OCI-LY3 (cell line): ENCODE data around the gene ETF1.
A peak's percentile ranks its signal among the peaks of the same experiment; 100 is the strongest.

ENCODE experiments used
- H2AFZ ChIP-seq: fragments of 200-600, 300-600 bp; shearing (Covaris generic); 2 replicates; pipeline ENCODE4 v1.6.0; 2014; ENCODE audit warnings: antibody characterized with exemption, low read depth, low read length
- H3K27ac ChIP-seq: fragments of 200-600, 300-600 bp; sonication (generic); 2 replicates; pipeline ENCODE4 v1.5.1; 2014; ENCODE audit warnings: mild to moderate bottlenecking, low read length, moderate library complexity, mixed read lengths
- H3K27me3 ChIP-seq: fragments of 200-600, 300-600 bp; sonication (generic); 2 replicates; pipeline ENCODE4 v1.6.1; 2014; ENCODE audit warnings: low read depth, low read length, mixed read lengths
- H3K36me3 ChIP-seq: fragments of 200-600, 300-600 bp; sonication (generic); replicated peaks from 2 replicates; pipeline ENCODE3; 2014; ENCODE audit warnings: low read depth, low read length, mixed read lengths
- H3K4me1 ChIP-seq: fragments of 300-600, 200-600 bp; sonication (generic); 2 replicates; pipeline ENCODE4 v1.6.1; 2014; ENCODE audit warnings: low read length, mixed read lengths
- H3K4me2 ChIP-seq: fragments of 200-600, 300-600 bp; sonication (generic); 2 replicates; pipeline ENCODE4 v1.6.1; 2014; ENCODE audit warnings: low read length, mixed read lengths
- H3K4me3 ChIP-seq: fragments of 300-600, 200-600 bp; sonication (generic); 2 replicates; pipeline ENCODE4 v1.5.1; 2014; ENCODE audit warnings: antibody characterized with exemption, mild to moderate bottlenecking, low read length, moderate library complexity
- H3K79me2 ChIP-seq: fragments of 300-600, 200-600 bp; shearing (Covaris generic); 2 replicates; pipeline ENCODE4 v1.6.1; 2014; ENCODE audit warnings: mild to moderate bottlenecking, low read length, mixed read lengths
- H3K9ac ChIP-seq: fragments of 300-600, 200-600 bp; shearing (Covaris generic); 2 replicates; pipeline ENCODE4 v1.6.0; 2014; ENCODE audit warnings: mild to moderate bottlenecking, low read length, moderate library complexity
- H3K9me3 ChIP-seq: fragments of 200-600, 300-600 bp; shearing (Covaris generic); 2 replicates; pipeline ENCODE4 v1.6.1; 2014; ENCODE audit warnings: low read length, mixed read lengths; ENCODE audit not compliant: insufficient read depth
- H4K20me1 ChIP-seq: fragments of 200-600, 300-600 bp; sonication (generic); 2 replicates; pipeline ENCODE4 v1.6.1; 2016; ENCODE audit warnings: low read length, mixed read lengths; ENCODE audit not compliant: insufficient read depth
- CTCF ChIP-seq: fragments of 200-600, 300-600 bp; sonication (generic); IDR thresholded peaks from 2 replicates; pipeline ENCODE4 v1.5.1; 2014; ENCODE audit warnings: antibody characterized with exemption, low read length, low read depth
- EZH2phosphoT487 ChIP-seq: fragments of 200-600 bp; shearing (Covaris generic); IDR thresholded peaks from 2 replicates; pipeline ENCODE4 v1.6.1; 2018; ENCODE audit warnings: antibody characterized with exemption, mixed run types, low read depth

Gene ETF1

GRCh38 chr5:138459311-138459933, 83.6 kb downstream of the ETF1 start:
- Histone ChIP-seq H3K4me1 (peaks cover 11% of the 10 kb centered on the region), H3K36me3 (no peaks in the 10 kb centered on the region), H4K20me1 (no peaks in the 10 kb centered on the region), H3K4me3 (no peak overlapping the region), H3K79me2 (no peaks in the 10 kb centered on the region), H3K9ac (no peak overlapping the region), H3K27ac (no peak overlapping the region), H3K9me3 (no peaks in the 10 kb centered on the region), H3K4me2 (0 out of 2 replicates have a peak overlapping the region, but pooled peaks have one; percentile 9), H2AFZ (peak overlapping the region; percentile 81; the same call in 1 of the 2 replicates), H3K27me3 (no peaks in the 10 kb centered on the region)
- no peak for TF ChIP-seq EZH2phosphoT487
- no peak for TF ChIP-seq CTCF

GRCh38 chr5:138458856-138459255, 84.2 kb downstream of the ETF1 start:
- Histone ChIP-seq H3K27ac (no peak overlapping the region), H3K4me1 (peaks cover 11% of the 10 kb centered on the region), H4K20me1 (no peaks in the 10 kb centered on the region), H3K4me2 (no peak overlapping the region), H2AFZ (peak overlapping the region; percentile 81; the same call in 1 of the 2 replicates), H3K79me2 (no peaks in the 10 kb centered on the region), H3K27me3 (no peaks in the 10 kb centered on the region), H3K9ac (no peak overlapping the region), H3K4me3 (no peak overlapping the region), H3K9me3 (no peaks in the 10 kb centered on the region), H3K36me3 (no peaks in the 10 kb centered on the region)
- TF ChIP-seq CTCF (no peak), EZH2phosphoT487 (no peak)

- H3K9me3 ChIP-seq = no peaks in the 10 kb centered on the region
- no peak for TF ChIP-seq EZH2phosphoT487
- no peak for TF ChIP-seq CTCF
- H3K27ac ChIP-seq = no peak overlapping the region
- H3K9ac ChIP-seq = no peak overlapping the region
- no peaks in the 10 kb centered on the region for H3K79me2 ChIP-seq
- no peak overlapping the region for H3K4me2 ChIP-seq
- H3K27me3 ChIP-seq = no peaks in the 10 kb centered on the region
- peaks cover 11% of the 10 kb centered on the region for H3K4me1 ChIP-seq
- H3K36me3 ChIP-seq = no peaks in the 10 kb centered on the region
- H4K20me1 ChIP-seq = no peaks in the 10 kb centered on the region
- H2AFZ ChIP-seq = no peak overlapping the region
- no peak overlapping the region for H3K4me3 ChIP-seq
Observed at GRCh38 chr5:138458384-138458783, 84.7 kb downstream of the ETF1 start.

GRCh38 chr5:138457531-138458275, 85.3 kb downstream of the ETF1 start:
- Histone ChIP-seq H3K4me2 (no peak overlapping the region), H3K9me3 (no peaks in the 10 kb centered on the region), H3K27me3 (no peaks in the 10 kb centered on the region), H3K36me3 (no peaks in the 10 kb centered on the region), H3K79me2 (no peaks in the 10 kb centered on the region), H3K27ac (no peak overlapping the region), H4K20me1 (no peaks in the 10 kb centered on the region), H3K4me3 (no peak overlapping the region), H3K4me1 (peaks cover 11% of the 10 kb centered on the region), H2AFZ (no peak overlapping the region), H3K9ac (no peak overlapping the region)
- TF ChIP-seq EZH2phosphoT487 (no peak), CTCF (no peak)
